ENCODE data around the gene RPL13A. TPM values are rescaled to one million over a fixed set of nuclear protein-coding genes. Genes with fewer than 3 reads are reported as not detected.

Gene RPL13A
- polyA plus RNA-seq, 3 donors: 655 to 1,621 (median 663) TPM

- intact Hi-C loops (cut with micrococcal nuclease): no loop called here
Measured at GRCh38 chr19:49539192-49539952, 52.0 kb downstream of the RPL13A start.

More at GRCh38 chr19:49539192-49539952, 52.0 kb downstream of the RPL13A start:
- Histone ChIP-seq H2AFZ (ENCODE audit: insufficient read depth, low read depth, low read length, poor library complexity, severe bottlenecking) (no peak overlapping the region), H3K4me3 (replicated peaks in 1 of 3; ENCODE audit: low read depth in 2 of 3, low read length in 3 of 3) (no peak overlapping the region), H3K36me3 (replicated peaks in 1 of 2; ENCODE audit: control insufficient read depth in 1 of 2, insufficient read depth in 2 of 2, low read length in 2 of 2) (peaks cover 49 to 78% of the 10 kb centered on the region in 2 donors), H3K9ac (ENCODE audit: insufficient read depth, low read length, poor library complexity, severe bottlenecking) (no peak overlapping the region), H3K4me2 (replicated peaks; ENCODE audit: extremely low read depth, low read length, poor library complexity, severe bottlenecking) (no peak overlapping the region), H3K27ac (ENCODE audit: low read depth in 1 of 2, low read length in 2 of 2) (no peak overlapping the region), H3K27me3 (ENCODE audit: control insufficient read depth in 2 of 2, insufficient read depth in 2 of 2, low read length in 2 of 2) (no peaks in the 10 kb centered on the region), H4K20me1 (ENCODE audit: insufficient read depth, low read length) (peaks cover 11% of the 10 kb centered on the region), H3K79me2 (ENCODE audit: insufficient read depth, low read length) (no peaks in the 10 kb centered on the region), H3K4me1 (ENCODE audit: control insufficient read depth in 1 of 2, insufficient read depth in 2 of 2, low read length in 2 of 2) (peaks cover 21 to 36% of the 10 kb centered on the region in 2 donors), H3K9me3 (replicated peaks in 1 of 2; ENCODE audit: control insufficient read depth in 1 of 2, insufficient read depth in 1 of 2, low read length in 2 of 2) (no peaks in the 10 kb centered on the region)
- no peak for TF ChIP-seq CTCF (IDR thresholded peaks at IDR 0.05)
- 100% methylated on average over 1 of the region's 13 CpGs for WGBS (ENCODE audit: insufficient coverage)
- Mint-ChIP-seq H3K27me3 (ENCODE audit: low read depth in 3 of 3) (peaks cover 9 to 17% (median 12%) of the 10 kb centered on the region in 3 donors), H3K27ac (peak overlapping the region in 1 of 7 donors; percentile 49), H3K4me3 (no peak overlapping the region), H3K36me3 (peaks cover 56 to 81% of the 10 kb centered on the region in 2 donors), H3K4me1 (peaks cover 26% of the 10 kb centered on the region), H3K9me3 (peaks cover 0 to 2% (median 0%) of the 10 kb centered on the region in 7 donors)
- DNase-seq: no peak

Small RNA genes within 50 kb of the gene (small RNA-seq; reads per million reads assigned to genes)
- not detected for gene COX6CP7 (ENCODE audit: insufficient read length, low read depth)
- gene MIR150 (ENCODE audit: insufficient read length, low read depth): 60.9 reads per million, percentile 94 among the genes with 10 or more reads in this experiment
- not detected for gene SNORD32A (ENCODE audit: insufficient read length, low read depth)
- not detected for gene SNORD33 (ENCODE audit: insufficient read length, low read depth)
- gene SNORD34 (ENCODE audit: insufficient read length, low read depth): not detected
- not detected for gene SNORD35A (ENCODE audit: insufficient read length, low read depth)
- gene SNORD35B (ENCODE audit: insufficient read length, low read depth): not detected

Other genes starting within 250 kb of the RPL13A start
- 1 to 10 TPM in 1 of 3 donors, under 1 TPM in 2; 0.21 to 1.5 (median 0.55) TPM for gene SLC6A16, start 162.4 kb upstream of the RPL13A start, polyA plus RNA-seq
- gene CD37, start 152.2 kb upstream of the RPL13A start, polyA plus RNA-seq: 100 to 1,000 TPM; 147 to 380 (median 194) TPM
- not detected for gene TEAD2, start 125.2 kb upstream of the RPL13A start, polyA plus RNA-seq
- gene DKKL1, start 123.7 kb upstream of the RPL13A start, polyA plus RNA-seq: not detected
- gene KASH5, start 99.4 kb upstream of the RPL13A start, polyA plus RNA-seq: not detected
- not detected for gene PTH2, start 64.2 kb upstream of the RPL13A start, polyA plus RNA-seq
- not detected for gene GFY, start 62.2 kb upstream of the RPL13A start, polyA plus RNA-seq
- gene SLC17A7, start 46.1 kb upstream of the RPL13A start, polyA plus RNA-seq: under 1 TPM in 2 of 3 donors, not detected in 1; 0.04 to 0.09 TPM
- 100 to 1,000 TPM in 1 of 3 donors, 10 to 100 TPM in 2; 62.3 to 102 (median 83.9) TPM for gene PIH1D1, start 35.8 kb upstream of the RPL13A start, polyA plus RNA-seq
- gene ALDH16A1, start 34.4 kb upstream of the RPL13A start, polyA plus RNA-seq: 10 to 100 TPM; 30.8 to 39.5 (median 31.2) TPM
- gene FLT3LG, start 13.4 kb upstream of the RPL13A start, polyA plus RNA-seq: 10 to 100 TPM in 1 of 3 donors, 1 to 10 TPM in 2; 5.0 to 13.8 (median 6.9) TPM
- gene RPS11, start 8.8 kb downstream of the RPL13A start, polyA plus RNA-seq: 1,000 to 10,000 TPM; 1,103 to 4,925 (median 1,481) TPM
- gene FCGRT, start 25.1 kb downstream of the RPL13A start, polyA plus RNA-seq: 100 to 1,000 TPM; 720 to 930 (median 724) TPM
- gene RCN3, start 40.4 kb downstream of the RPL13A start, polyA plus RNA-seq: 10 to 100 TPM in 1 of 3 donors, not detected in 2; 50.2 TPM
- gene NOSIP, start 92.9 kb downstream of the RPL13A start, polyA plus RNA-seq: 100 to 1,000 TPM in 1 of 3 donors, 10 to 100 TPM in 2; 63.4 to 120 (median 96.4) TPM
- gene PRRG2, start 93.7 kb downstream of the RPL13A start, polyA plus RNA-seq: under 1 TPM in 1 of 3 donors, not detected in 2; 0.49 TPM
- gene PRR12, start 103.6 kb downstream of the RPL13A start, polyA plus RNA-seq: 1 to 10 TPM in 1 of 3 donors, under 1 TPM in 2; 0.04 to 3.3 (median 0.11) TPM
- 10 to 100 TPM; 74.9 to 91.7 (median 80.0) TPM for gene RRAS, start 152.5 kb downstream of the RPL13A start, polyA plus RNA-seq
- 1 to 10 TPM in 1 of 3 donors, under 1 TPM in 2; 0.39 to 7.5 (median 0.68) TPM for gene SCAF1, start 154.6 kb downstream of the RPL13A start, polyA plus RNA-seq
- 100 to 1,000 TPM in 1 of 3 donors, 10 to 100 TPM in 2; 29.8 to 115 (median 41.1) TPM for gene IRF3, start 178.2 kb downstream of the RPL13A start, polyA plus RNA-seq
- gene BCL2L12, start 178.3 kb downstream of the RPL13A start, polyA plus RNA-seq: 10 to 100 TPM in 1 of 3 donors, 1 to 10 TPM in 2; 5.7 to 10.3 (median 8.6) TPM
- 10 to 100 TPM; 60.1 to 94.4 (median 74.3) TPM for gene PRMT1, start 189.7 kb downstream of the RPL13A start, polyA plus RNA-seq
- 1 to 10 TPM in 1 of 3 donors, not detected in 2; 1.2 TPM for gene ADM5, start 202.0 kb downstream of the RPL13A start, polyA plus RNA-seq
- not detected for gene CPT1C, start 203.5 kb downstream of the RPL13A start, polyA plus RNA-seq

Data from CD14-positive monocyte (primary cell).